Stimulated activated CD8-positive, alpha-beta memory T cell treated with anti-CD3 and anti-CD28 coated beads, Interleukin-4, amount 100 ng/mL, for 48 hours (primary cell): ENCODE data around the gene FYN.

Source experiments
- DNase-seq: peaks from one replicate; pipeline ENCODE4 v3.0.0-alpha.2; 2020

Gene FYN

DNA sequence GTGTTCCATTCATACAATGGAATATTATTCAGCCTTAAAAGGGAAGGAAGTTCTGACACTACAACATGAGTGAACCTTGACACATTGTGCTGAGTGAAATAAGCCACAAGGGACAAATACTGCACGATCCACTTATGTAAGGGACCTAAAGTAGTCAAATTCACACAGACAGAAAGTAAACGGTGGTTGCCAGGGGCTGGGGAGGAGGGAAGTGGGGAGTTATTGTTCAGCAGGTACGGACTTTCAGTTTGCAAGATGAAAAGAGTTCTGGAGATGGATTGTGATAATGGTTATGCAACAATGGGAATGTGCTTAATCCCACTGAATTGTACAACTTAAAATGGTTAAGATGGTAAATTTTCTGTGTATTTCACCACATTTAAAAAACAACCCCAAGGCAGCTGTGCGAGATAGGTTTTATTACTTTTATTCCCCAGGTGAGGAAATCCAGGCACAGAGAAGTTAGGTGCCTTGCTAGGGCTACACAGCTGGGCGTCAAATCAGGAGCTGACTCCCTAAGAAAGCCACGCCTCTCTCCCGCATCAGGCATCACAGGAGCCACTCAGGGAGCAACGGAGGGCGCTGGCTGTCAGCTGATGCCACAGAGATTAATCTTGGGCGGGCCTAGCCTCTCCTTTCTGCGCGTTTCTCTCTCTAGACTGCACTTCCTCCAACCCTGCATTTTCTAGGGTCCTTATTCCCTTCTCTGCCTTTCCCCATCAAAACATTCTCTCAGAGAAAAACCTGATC, 258.2 kb downstream of the FYN start:
- peak; percentile 4 for DNase-seq

DNA sequence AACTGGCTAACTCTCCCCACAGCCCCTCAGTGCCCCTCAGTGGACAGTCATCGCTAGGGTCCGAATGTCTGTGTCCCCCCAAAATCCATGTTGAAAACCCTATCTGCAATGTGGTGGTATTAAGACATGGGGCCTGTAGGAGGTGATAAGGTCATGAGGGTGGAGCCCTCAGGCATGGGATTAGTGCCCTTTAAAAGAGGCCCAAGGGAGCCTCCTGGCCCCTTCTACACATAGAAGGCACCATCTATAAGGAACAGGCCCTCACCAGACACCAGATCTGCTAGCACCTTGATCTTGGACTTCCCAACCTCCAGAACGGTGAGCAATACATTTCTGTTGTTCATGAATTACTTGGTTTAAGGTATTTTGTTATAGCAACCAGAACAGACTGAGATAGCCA, 260.9 kb downstream of the FYN start:
- no peak for DNase-seq

DNA sequence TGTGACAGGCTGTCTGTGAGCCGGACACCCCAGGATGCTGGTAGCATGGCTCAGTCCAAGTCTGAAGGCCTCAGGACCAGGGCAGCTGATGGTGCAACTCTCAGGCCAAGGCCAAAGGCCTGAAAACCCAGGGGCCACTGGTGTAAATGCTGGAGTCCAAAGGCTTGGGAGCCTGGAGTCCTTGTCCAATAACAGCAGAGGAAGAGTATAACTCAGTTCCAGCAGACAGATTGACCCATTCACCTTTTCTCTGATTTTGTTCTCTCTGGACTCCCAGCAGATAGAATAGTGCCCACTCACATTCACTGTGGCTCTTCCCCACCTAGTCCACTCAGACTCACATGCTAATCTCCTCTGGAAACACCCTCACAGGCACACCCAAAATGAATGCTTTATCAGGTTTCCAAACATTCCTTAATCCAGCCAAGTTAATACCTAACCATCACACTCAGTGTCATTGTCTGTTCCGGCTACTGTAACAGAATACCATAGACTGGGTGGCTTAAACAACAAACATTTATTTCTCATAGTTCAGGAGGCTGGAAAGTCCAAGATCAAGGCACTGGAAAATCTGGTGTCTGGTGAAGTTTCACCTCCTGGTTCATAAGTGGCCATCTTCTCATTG, 262.6 kb downstream of the FYN start:
- DNase-seq, result no peak
